CD14-positive monocyte (primary cell): ENCODE measurements around the gene DNAH3. TPM values are rescaled to one million over a fixed set of nuclear protein-coding genes. Genes with fewer than 3 reads are reported as not detected.

Experiments used
- DNase-seq, 3 donors: peaks; one replicate each; pipeline ENCODE4 v3.0.0-alpha.2; 2011 to 2022
- H2AFZ ChIP-seq: 2 replicates; pipeline ENCODE4 v1.6.0; 2012; ENCODE audit warnings: mild to moderate bottlenecking, low read depth, low read length, inconsistent platforms; ENCODE audit not compliant: insufficient read depth, poor library complexity, severe bottlenecking
- H3K27ac ChIP-seq, 2 donors: 1 replicate in 1 of 2; 2 replicates in 1 of 2; pipeline ENCODE4 v1.5.1; 2012 to 2013; ENCODE audit warnings: low read length in 2 of 2, control low read depth in 1 of 2, inconsistent platforms in 1 of 2, low read depth in 1 of 2, mild to moderate bottlenecking in 1 of 2
- H3K27me3 ChIP-seq, 2 donors: one replicate each; pipeline versions ENCODE4 v1.6.0 to v1.6.1; 2011 to 2013; ENCODE audit warnings: low read length in 2 of 2; ENCODE audit not compliant: control insufficient read depth in 2 of 2, insufficient read depth in 2 of 2
- H3K36me3 ChIP-seq, 2 donors: replicated peaks in 1 of 2; 1 replicate in 1 of 2; 2 replicates in 1 of 2; pipeline versions ENCODE4 v1.5.1 to v1.6.1; 2012 to 2013; ENCODE audit warnings: low read length in 2 of 2, control low read depth in 1 of 2, inconsistent platforms in 1 of 2, mild to moderate bottlenecking in 1 of 2; ENCODE audit not compliant: insufficient read depth in 2 of 2, control insufficient read depth in 1 of 2
- H3K4me1 ChIP-seq, 2 donors: 1 replicate in 1 of 2; 2 replicates in 1 of 2; pipeline versions ENCODE4 v1.5.1 to v1.6.1; 2012 to 2013; ENCODE audit warnings: low read length in 2 of 2, control low read depth in 1 of 2, inconsistent platforms in 1 of 2, mild to moderate bottlenecking in 1 of 2, moderate library complexity in 1 of 2; ENCODE audit not compliant: insufficient read depth in 2 of 2, control insufficient read depth in 1 of 2
- H3K4me2 ChIP-seq: replicated peaks from 2 replicates; pipeline ENCODE3; 2012; ENCODE audit warnings: low read length, moderate library complexity, mild to moderate bottlenecking; ENCODE audit not compliant: poor library complexity, severe bottlenecking; ENCODE audit errors: extremely low read depth
- H3K4me3 ChIP-seq, 3 experiments: fragments of 200-600 bp in 1 of 3; sonication (generic) in 1 of 3; replicated peaks in 1 of 3; 1 replicate in 2 of 3; 2 replicates in 1 of 3; pipeline ENCODE4 v1.5.1; 2011 to 2013; ENCODE audit warnings: low read length in 3 of 3, mild to moderate bottlenecking in 3 of 3, control low read depth in 2 of 3, low read depth in 2 of 3, inconsistent platforms in 1 of 3, moderate library complexity in 1 of 3
- H3K79me2 ChIP-seq: 2 replicates; pipeline ENCODE4 v1.6.0; 2012; ENCODE audit warnings: mild to moderate bottlenecking, control low read depth, inconsistent platforms, low read length, moderate library complexity; ENCODE audit not compliant: insufficient read depth
- H3K9ac ChIP-seq: 2 replicates; pipeline ENCODE4 v1.6.0; 2017; ENCODE audit warnings: low read length, mild to moderate bottlenecking; ENCODE audit not compliant: insufficient read depth, poor library complexity, severe bottlenecking
- H3K9me3 ChIP-seq, 2 donors: replicated peaks in 1 of 2; 1 replicate in 1 of 2; 2 replicates in 1 of 2; pipeline versions ENCODE4 v1.5.1 to v1.6.1; 2012 to 2013; ENCODE audit warnings: low read length in 2 of 2, control low read depth in 1 of 2; ENCODE audit not compliant: control insufficient read depth in 1 of 2, insufficient read depth in 1 of 2
- H4K20me1 ChIP-seq: 2 replicates; pipeline ENCODE4 v1.6.0; 2012; ENCODE audit warnings: mild to moderate bottlenecking, low read length, control low read depth, moderate library complexity; ENCODE audit not compliant: insufficient read depth
- H3K27ac Mint-ChIP-seq, 7 donors: one replicate each; pipeline ENCODE4 v1.8.0; 2020; ENCODE audit warnings: mild to moderate bottlenecking in 7 of 7, mixed read lengths in 7 of 7, moderate library complexity in 6 of 7, inconsistent platforms in 2 of 7
- H3K27me3 Mint-ChIP-seq, 3 donors: one replicate each; pipeline ENCODE4 v1.8.0; 2021 to 2022; ENCODE audit warnings: low read depth in 3 of 3, mild to moderate bottlenecking in 3 of 3, mixed read lengths in 3 of 3, moderate library complexity in 3 of 3, inconsistent platforms in 1 of 3
- H3K36me3 Mint-ChIP-seq, 2 donors: one replicate each; pipeline ENCODE4 v1.8.0; 2020; ENCODE audit warnings: mixed read lengths in 2 of 2, inconsistent platforms in 1 of 2, mild to moderate bottlenecking in 1 of 2
- H3K4me1 Mint-ChIP-seq: one replicate; pipeline ENCODE4 v1.8.0; 2020; ENCODE audit warnings: mild to moderate bottlenecking, mixed read lengths
- H3K4me3 Mint-ChIP-seq, 2 donors: one replicate each; pipeline ENCODE4 v1.8.0; 2020; ENCODE audit warnings: mild to moderate bottlenecking in 2 of 2, mixed read lengths in 2 of 2, moderate library complexity in 1 of 2
- H3K9me3 Mint-ChIP-seq, 7 donors: one replicate each; pipeline ENCODE4 v1.8.0; 2020 to 2022; ENCODE audit warnings: mixed read lengths in 7 of 7, mild to moderate bottlenecking in 6 of 7, moderate library complexity in 6 of 7, inconsistent platforms in 2 of 7
- whole genome bisulfite sequencing: methylation state at CpG from one replicate; pipeline ENCODE4 v1.1.5; 2013; ENCODE audit warnings: missing lambda C conversion rate; ENCODE audit not compliant: insufficient coverage; 5-methylcytosine and 5-hydroxymethylcytosine counted together
- intact Hi-C, 2 donors: fragments of 100-400 bp; cut with micrococcal nuclease; formaldehyde crosslinking; loops; one replicate each; pipeline versions ENCODE4 v1.15.0 to v1.15.1; 2023
- polyA plus RNA-seq, 3 donors: library from polyadenylated mRNA; depleted of rRNA in 1 of 3; unstranded in 2 of 3; stranded (reverse) in 1 of 3; fragments of 300-500 nt in 2 of 3; fragments of >200 nt in 1 of 3; fragmentation: Illumina TruSeq in 2 of 3; gene quantifications; 1 replicate in 2 of 3; 2 replicates in 1 of 3; pipeline ENCODE4 v1.2.3, GENCODE V29; 2012 to 2021
- TF ChIP-seq, protein P1 (sequence below): fragments of 200-600 bp; IDR thresholded peaks from one replicate; pipeline ENCODE4 v1.8.0; 2022; ENCODE audit warnings: antibody characterized with exemption, mild to moderate bottlenecking

DNAH3 gene
- polyA plus RNA-seq, 3 donors: not detected

DNA sequence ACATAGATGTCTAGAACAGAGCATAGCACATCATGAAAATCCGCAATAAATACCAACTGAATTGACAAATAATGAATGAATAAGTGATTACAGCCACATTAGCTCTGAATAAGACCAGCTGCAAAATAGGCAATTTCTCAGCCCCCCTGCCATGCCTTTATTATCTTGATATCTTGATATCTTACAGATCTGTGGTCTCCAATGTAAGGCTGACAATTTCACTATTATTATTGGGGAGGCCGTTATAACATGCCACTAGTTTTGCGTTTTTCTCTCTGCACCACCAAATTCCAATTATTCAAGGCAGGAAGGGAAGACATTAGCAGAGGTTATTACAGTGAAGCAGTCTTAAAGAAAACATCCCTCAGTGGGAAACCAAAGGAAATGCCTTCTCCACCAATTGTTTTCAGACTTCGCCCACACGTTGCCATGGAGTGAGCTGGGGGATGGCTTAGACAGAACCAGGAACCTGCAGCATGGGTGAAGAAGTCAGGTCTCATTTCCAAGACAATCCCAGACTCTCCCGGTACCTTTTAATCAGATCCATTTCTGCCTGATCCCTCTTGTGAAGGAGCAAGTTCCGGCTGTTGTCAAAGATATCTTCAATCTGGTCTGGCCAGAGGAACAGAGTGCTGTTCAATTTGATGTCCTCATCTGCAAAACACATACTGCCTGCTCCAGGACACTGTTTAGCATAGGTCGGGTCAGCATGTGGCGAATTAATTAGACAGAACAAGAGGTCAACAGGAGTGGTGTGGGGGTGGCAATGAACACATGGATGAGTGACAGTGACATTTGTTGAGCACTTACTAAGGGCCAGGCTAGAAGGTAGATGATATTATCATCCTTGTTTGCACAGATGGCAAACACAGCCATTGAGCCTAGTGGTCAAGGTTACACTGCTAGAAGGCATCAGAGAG lies 46.4 kb downstream of the DNAH3 start:
- no peaks in the 10 kb centered on the region for H3K79me2 ChIP-seq
- H3K27ac ChIP-seq: no peak overlapping the region
- H3K9me3 ChIP-seq: no peaks in the 10 kb centered on the region
- TF ChIP-seq, protein P1, sequence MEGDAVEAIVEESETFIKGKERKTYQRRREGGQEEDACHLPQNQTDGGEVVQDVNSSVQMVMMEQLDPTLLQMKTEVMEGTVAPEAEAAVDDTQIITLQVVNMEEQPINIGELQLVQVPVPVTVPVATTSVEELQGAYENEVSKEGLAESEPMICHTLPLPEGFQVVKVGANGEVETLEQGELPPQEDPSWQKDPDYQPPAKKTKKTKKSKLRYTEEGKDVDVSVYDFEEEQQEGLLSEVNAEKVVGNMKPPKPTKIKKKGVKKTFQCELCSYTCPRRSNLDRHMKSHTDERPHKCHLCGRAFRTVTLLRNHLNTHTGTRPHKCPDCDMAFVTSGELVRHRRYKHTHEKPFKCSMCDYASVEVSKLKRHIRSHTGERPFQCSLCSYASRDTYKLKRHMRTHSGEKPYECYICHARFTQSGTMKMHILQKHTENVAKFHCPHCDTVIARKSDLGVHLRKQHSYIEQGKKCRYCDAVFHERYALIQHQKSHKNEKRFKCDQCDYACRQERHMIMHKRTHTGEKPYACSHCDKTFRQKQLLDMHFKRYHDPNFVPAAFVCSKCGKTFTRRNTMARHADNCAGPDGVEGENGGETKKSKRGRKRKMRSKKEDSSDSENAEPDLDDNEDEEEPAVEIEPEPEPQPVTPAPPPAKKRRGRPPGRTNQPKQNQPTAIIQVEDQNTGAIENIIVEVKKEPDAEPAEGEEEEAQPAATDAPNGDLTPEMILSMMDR: no peak
- H3K9ac ChIP-seq: no peak overlapping the region
- intact Hi-C loops: no loop called here
- peaks cover 0 to 2% of the 10 kb centered on the region in 2 donors for H3K27me3 ChIP-seq
- no peaks in the 10 kb centered on the region for H3K36me3 Mint-ChIP-seq
- no peak overlapping the region for H3K4me3 ChIP-seq
- peaks cover 1 to 8% (median 5%) of the 10 kb centered on the region in 3 donors for H3K27me3 Mint-ChIP-seq
- H3K4me2 ChIP-seq: no peak overlapping the region
- H3K9me3 Mint-ChIP-seq: no peaks in the 10 kb centered on the region
- no peak overlapping the region for H3K27ac Mint-ChIP-seq
- no peaks in the 10 kb centered on the region for H4K20me1 ChIP-seq
- DNase-seq: no peak
- H3K4me1 ChIP-seq: no peaks in the 10 kb centered on the region
- no peaks in the 10 kb centered on the region for H3K4me1 Mint-ChIP-seq
- 85% methylated on average over 2 of the region's 9 CpGs for WGBS
- H3K36me3 ChIP-seq: no peaks in the 10 kb centered on the region
- H3K4me3 Mint-ChIP-seq: no peak overlapping the region
- peak overlapping the region; percentile 9 for H2AFZ ChIP-seq

DNA sequence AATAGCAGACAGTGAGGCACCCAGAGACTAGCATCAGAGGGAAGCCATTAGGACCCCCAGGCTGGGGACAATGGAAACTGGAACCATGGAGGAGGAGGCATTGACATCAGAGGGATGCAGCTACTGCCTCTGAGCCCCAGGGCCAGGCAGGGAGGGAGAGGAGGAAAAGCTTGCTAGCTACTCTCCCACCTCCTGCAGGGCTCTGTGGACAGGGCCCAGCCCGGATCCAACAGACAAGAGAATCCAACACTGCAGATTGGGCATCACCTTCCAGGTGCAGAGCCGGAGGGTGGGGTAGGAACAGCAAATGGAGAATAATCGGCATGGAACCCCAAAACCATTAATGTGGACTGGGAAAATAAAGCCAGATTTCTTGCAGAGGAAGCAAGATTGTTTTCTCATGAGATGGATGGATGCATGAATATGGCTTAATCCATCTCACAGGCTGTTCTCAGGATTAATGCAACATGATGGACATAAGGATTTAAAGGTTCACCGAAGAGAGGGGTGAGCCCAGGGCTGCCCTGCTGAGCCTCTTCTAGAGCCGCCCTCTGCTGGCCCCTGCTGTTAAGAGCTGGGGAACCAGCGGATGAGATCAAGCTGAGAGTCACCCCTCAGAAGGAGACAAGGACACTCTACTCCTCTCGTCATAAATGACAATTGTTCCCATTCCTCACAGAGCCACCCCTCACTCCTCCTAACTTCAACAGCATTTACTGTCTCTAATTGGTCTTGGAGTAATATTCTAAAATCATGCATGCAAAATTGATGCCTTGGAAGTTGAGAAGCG lies 48.8 kb downstream of the DNAH3 start:
- Mint-ChIP-seq H3K27ac (no peak overlapping the region), H3K9me3 (no peaks in the 10 kb centered on the region), H3K4me1 (no peaks in the 10 kb centered on the region), H3K4me3 (no peak overlapping the region), H3K27me3 (peaks cover 0 to 11% (median 5%) of the 10 kb centered on the region in 3 donors), H3K36me3 (no peaks in the 10 kb centered on the region)
- H3K4me1 ChIP-seq: no peaks in the 10 kb centered on the region
- intact Hi-C loops: no loop called here
- no peak overlapping the region for H3K4me3 ChIP-seq
- no peak overlapping the region for H3K27ac ChIP-seq
- WGBS: 80% methylated on average over 3 of the region's 8 CpGs
- DNase-seq: no peak
- H3K36me3 ChIP-seq: no peaks in the 10 kb centered on the region
- H3K9me3 ChIP-seq: no peaks in the 10 kb centered on the region
- H3K4me2 ChIP-seq: no peak overlapping the region
- no peaks in the 10 kb centered on the region for H3K79me2 ChIP-seq
- H3K27me3 ChIP-seq: peaks cover under 1 to 2% of the 10 kb centered on the region in 2 donors
- TF ChIP-seq, protein P1: no peak
- H4K20me1 ChIP-seq: no peaks in the 10 kb centered on the region
- H2AFZ ChIP-seq: no peak overlapping the region
- no peak overlapping the region for H3K9ac ChIP-seq
